ENCODE data around the gene ATP5F1E. TPM values are rescaled to one million over a fixed set of nuclear protein-coding genes. Genes with fewer than 3 reads are reported as not detected.

The ATP5F1E gene
- total RNA-seq, 1 donor from 2014 or later = 134 TPM

GRCh38 chr20:59064214-59064722, 32.1 kb upstream of the ATP5F1E start:
- no peaks in the 10 kb centered on the region for H3K9me3 ChIP-seq (replicated peaks)
- H3K36me3 ChIP-seq = no peaks in the 10 kb centered on the region
- TF ChIP-seq, protein P1, sequence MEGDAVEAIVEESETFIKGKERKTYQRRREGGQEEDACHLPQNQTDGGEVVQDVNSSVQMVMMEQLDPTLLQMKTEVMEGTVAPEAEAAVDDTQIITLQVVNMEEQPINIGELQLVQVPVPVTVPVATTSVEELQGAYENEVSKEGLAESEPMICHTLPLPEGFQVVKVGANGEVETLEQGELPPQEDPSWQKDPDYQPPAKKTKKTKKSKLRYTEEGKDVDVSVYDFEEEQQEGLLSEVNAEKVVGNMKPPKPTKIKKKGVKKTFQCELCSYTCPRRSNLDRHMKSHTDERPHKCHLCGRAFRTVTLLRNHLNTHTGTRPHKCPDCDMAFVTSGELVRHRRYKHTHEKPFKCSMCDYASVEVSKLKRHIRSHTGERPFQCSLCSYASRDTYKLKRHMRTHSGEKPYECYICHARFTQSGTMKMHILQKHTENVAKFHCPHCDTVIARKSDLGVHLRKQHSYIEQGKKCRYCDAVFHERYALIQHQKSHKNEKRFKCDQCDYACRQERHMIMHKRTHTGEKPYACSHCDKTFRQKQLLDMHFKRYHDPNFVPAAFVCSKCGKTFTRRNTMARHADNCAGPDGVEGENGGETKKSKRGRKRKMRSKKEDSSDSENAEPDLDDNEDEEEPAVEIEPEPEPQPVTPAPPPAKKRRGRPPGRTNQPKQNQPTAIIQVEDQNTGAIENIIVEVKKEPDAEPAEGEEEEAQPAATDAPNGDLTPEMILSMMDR (IDR thresholded peaks at IDR 0.05; ENCODE audit: borderline replicate concordance) = no peak
- no peak for DNase-seq
- H3K27ac ChIP-seq (replicated peaks) = peak overlapping the region; percentile 55
- H3K4me3 ChIP-seq = peak overlapping the region; percentile 28
- intact Hi-C loops (cut with micrococcal nuclease) = no loop called here
- peaks cover 17% of the 10 kb centered on the region for H3K4me1 ChIP-seq
- no peaks in the 10 kb centered on the region for H3K27me3 ChIP-seq (ENCODE audit: low read depth)

GRCh38 chr20:59063358-59064213, 31.5 kb upstream of the ATP5F1E start:
- intact Hi-C loops (cut with micrococcal nuclease) = no loop called here
- no peaks in the 10 kb centered on the region for H3K36me3 ChIP-seq
- peak overlapping the region; percentile 28 for H3K4me3 ChIP-seq
- peaks cover 17% of the 10 kb centered on the region for H3K4me1 ChIP-seq
- H3K27ac ChIP-seq (replicated peaks) = peak overlapping the region; percentile 55
- H3K27me3 ChIP-seq (ENCODE audit: low read depth) = no peaks in the 10 kb centered on the region
- TF ChIP-seq, protein P1 (IDR thresholded peaks at IDR 0.05; ENCODE audit: borderline replicate concordance) = no peak
- no peaks in the 10 kb centered on the region for H3K9me3 ChIP-seq (replicated peaks)
- DNase-seq = peak; percentile 20

GRCh38 chr20:59062081-59062480, 29.9 kb upstream of the ATP5F1E start:
- peaks cover 17% of the 10 kb centered on the region for H3K4me1 ChIP-seq
- no peaks in the 10 kb centered on the region for H3K27me3 ChIP-seq (ENCODE audit: low read depth)
- DNase-seq = no peak
- TF ChIP-seq, protein P1 (IDR thresholded peaks at IDR 0.05; ENCODE audit: borderline replicate concordance) = no peak
- no peaks in the 10 kb centered on the region for H3K36me3 ChIP-seq
- H3K27ac ChIP-seq (replicated peaks) = no peak overlapping the region
- no peak overlapping the region for H3K4me3 ChIP-seq
- intact Hi-C loops (cut with micrococcal nuclease) = no loop called here
- H3K9me3 ChIP-seq (replicated peaks) = no peaks in the 10 kb centered on the region

DNA sequence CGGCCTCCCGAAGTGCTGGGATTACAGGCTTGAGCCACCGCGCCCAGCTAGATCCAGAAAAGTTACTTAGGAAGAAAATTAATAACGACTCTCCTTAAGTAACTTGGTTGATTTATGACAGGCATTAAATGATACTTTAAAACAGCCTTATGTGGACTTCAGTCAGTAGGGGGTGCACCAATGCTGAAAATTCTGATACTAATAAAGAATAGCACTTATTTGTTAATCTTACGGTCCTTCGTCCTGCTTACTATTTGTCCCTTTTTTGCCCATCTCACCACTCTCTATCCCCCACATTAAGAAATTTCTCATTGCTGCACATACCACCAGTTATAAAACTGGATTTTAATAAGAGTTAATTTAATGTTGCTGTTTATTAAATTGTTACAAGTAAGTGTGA, 23.2 kb upstream of the ATP5F1E start:
- TF ChIP-seq, protein P1 (IDR thresholded peaks at IDR 0.05; ENCODE audit: borderline replicate concordance) = peak; percentile 53
- no peaks in the 10 kb centered on the region for H3K4me1 ChIP-seq
- no peak for DNase-seq
- no peak overlapping the region for H3K27ac ChIP-seq (replicated peaks)
- H3K4me3 ChIP-seq = no peak overlapping the region
- H3K36me3 ChIP-seq = no peaks in the 10 kb centered on the region
- intact Hi-C loops (cut with micrococcal nuclease) = no loop called here
- H3K9me3 ChIP-seq (replicated peaks) = no peaks in the 10 kb centered on the region
- H3K27me3 ChIP-seq (ENCODE audit: low read depth) = peaks cover 17% of the 10 kb centered on the region

- H3K4me3 ChIP-seq = no peak overlapping the region
- intact Hi-C loops (cut with micrococcal nuclease) = no loop called here
- no peaks in the 10 kb centered on the region for H3K36me3 ChIP-seq
- TF ChIP-seq, protein P1 (IDR thresholded peaks at IDR 0.05; ENCODE audit: borderline replicate concordance) = no peak
- H3K9me3 ChIP-seq (replicated peaks) = no peaks in the 10 kb centered on the region
- H3K27ac ChIP-seq (replicated peaks) = no peak overlapping the region
- H3K4me1 ChIP-seq = no peaks in the 10 kb centered on the region
- DNase-seq = no peak
- peaks cover 17% of the 10 kb centered on the region for H3K27me3 ChIP-seq (ENCODE audit: low read depth)
These were observed 19.6 kb upstream of the ATP5F1E start for GRCh38 chr20:59051666-59052185.
